ENCODE data around the gene RNF212. TPM values are rescaled to one million over a fixed set of nuclear protein-coding genes. Genes with fewer than 3 reads are reported as not detected.

Gene RNF212, protein sequence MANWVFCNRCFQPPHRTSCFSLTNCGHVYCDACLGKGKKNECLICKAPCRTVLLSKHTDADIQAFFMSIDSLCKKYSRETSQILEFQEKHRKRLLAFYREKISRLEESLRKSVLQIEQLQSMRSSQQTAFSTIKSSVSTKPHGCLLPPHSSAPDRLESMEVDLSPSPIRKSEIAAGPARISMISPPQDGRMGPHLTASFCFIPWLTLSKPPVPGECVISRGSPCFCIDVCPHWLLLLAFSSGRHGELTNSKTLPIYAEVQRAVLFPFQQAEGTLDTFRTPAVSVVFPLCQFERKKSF
- 10 to 100 TPM in 1 of 4 donors, 1 to 10 TPM in 3; 6.7 to 31.1 (median 8.6) TPM for total RNA-seq

DNA sequence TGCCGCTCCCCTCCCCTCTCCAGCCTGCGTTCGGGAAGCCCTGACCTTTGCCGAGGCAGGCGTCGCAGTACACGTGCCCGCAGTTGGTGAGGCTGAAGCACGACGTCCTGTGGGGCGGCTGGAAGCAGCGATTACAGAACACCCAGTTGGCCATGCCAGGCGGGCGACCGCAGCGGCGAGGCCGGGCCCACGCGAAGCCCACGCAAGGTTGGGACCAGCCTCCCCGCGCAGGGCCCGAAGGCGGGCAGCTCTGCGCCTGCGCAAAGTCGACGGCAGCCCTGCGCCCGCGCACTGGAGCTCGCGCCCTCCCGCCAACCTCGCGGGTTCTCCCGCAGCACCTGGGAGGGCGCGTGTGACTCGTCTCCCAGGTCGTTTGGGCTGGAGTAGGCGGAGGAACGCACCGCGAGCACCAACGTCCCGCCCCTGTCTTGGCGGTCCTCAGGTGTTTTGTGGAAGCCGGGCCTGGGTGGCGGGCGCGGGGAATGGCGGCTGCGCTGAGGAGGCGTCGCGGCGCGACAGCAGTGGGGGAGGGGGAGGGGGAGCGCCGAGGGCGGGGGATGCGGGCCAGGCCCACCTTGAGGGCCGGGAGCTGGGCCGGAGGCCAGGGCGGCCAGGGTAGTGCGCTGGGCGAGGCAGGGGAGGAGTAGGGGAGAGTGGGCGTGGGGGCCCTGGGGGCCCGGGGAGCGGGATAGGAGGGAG, at the start of gene RNF212:
Gene RNF212, minus strand, starts transcription at position 254 of the 699 bp plus-strand sequence. Its CDS starts 100 bp downstream, at position 154.
- intact Hi-C loops (cut with DNase I), result no loop called here
- WGBS, 2 donors, result no CpG with 5 or more reads among the region's 72 CpGs
- TF ChIP-seq, protein P1, sequence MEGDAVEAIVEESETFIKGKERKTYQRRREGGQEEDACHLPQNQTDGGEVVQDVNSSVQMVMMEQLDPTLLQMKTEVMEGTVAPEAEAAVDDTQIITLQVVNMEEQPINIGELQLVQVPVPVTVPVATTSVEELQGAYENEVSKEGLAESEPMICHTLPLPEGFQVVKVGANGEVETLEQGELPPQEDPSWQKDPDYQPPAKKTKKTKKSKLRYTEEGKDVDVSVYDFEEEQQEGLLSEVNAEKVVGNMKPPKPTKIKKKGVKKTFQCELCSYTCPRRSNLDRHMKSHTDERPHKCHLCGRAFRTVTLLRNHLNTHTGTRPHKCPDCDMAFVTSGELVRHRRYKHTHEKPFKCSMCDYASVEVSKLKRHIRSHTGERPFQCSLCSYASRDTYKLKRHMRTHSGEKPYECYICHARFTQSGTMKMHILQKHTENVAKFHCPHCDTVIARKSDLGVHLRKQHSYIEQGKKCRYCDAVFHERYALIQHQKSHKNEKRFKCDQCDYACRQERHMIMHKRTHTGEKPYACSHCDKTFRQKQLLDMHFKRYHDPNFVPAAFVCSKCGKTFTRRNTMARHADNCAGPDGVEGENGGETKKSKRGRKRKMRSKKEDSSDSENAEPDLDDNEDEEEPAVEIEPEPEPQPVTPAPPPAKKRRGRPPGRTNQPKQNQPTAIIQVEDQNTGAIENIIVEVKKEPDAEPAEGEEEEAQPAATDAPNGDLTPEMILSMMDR (IDR thresholded peaks at IDR 0.05), result no peak
- no peak for TF ChIP-seq POLR2A (IDR thresholded peaks at IDR 0.05)
- no peaks in the 10 kb centered on the region for H3K9me3 ChIP-seq
- peak within 1 kb of the TSS in 1 of 3 donors; percentile 49 for H3K27ac ChIP-seq
- H3K4me3 ChIP-seq (replicated peaks in 1 of 3), result peak within 1 kb of the TSS in 2 of 3 donors; percentile 11 to 31
- H3K4me1 ChIP-seq, result peaks cover 0 to 29% of the 10 kb centered on the region in 2 donors
- peak; percentile 44 to 48 for DNase-seq
- H3K27me3 ChIP-seq, result no peaks in the 10 kb centered on the region
- H3K36me3 ChIP-seq, result no peaks in the 10 kb centered on the region

DNA sequence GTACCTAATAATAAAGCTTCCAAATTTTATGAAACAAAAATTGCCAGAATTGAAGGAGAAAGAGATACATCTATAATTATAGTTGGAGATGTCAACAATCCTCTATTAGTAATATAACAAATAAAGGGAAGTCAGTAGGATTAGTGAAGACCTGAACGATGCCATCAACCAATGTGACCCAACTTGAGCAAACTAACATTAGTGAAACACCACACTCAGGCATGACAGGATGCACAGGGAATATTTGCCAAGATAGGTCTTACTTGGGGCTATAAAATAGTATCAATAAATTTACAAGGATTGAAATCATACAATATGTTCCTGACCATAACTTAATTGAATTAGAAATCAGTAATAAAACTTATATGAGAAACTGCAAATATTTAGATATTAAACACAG, 47.0 kb upstream of the RNF212 start:
- DNase-seq, result no peak
- TF ChIP-seq, protein P1 (IDR thresholded peaks at IDR 0.05), result no peak
- no peak for TF ChIP-seq POLR2A (IDR thresholded peaks at IDR 0.05)
- Histone ChIP-seq H3K4me3 (replicated peaks in 1 of 3) (no peak overlapping the region), H3K27ac (no peak overlapping the region), H3K36me3 (no peaks in the 10 kb centered on the region), H3K27me3 (no peaks in the 10 kb centered on the region), H3K9me3 (no peaks in the 10 kb centered on the region), H3K4me1 (peaks cover 0 to 5% of the 10 kb centered on the region in 2 donors)
- intact Hi-C loops (cut with DNase I), result loop anchor here (10.0 kb wide), 1 partner anchor 194 kb away; no protein-coding TSS in a partner anchor
- 69 to 78% methylated on average over 1 of the region's 1 CpG for WGBS, 2 donors

DNA sequence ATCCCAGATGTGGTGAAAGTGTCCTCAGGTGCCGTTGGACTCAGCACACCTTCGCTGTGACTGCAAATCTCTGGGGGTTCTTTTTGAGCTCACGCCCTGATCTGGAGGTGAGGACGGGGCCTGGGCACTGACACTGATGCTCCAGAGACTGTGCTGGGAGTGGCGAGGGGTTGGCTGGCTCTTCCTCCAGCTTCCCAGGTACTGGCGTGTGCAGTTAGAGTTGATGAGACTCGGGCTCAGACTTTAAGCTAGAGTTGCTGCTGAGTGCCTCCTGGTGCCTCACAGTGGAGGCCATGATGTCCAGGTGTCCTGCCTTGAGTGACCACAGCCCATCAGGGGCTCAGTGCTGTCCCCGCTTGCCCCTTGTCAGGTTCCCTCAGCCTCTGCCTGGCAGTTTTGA, 42.7 kb upstream of the RNF212 start:
- H3K4me3 ChIP-seq (replicated peaks in 1 of 3), result no peak overlapping the region
- H3K4me1 ChIP-seq, result peaks cover 9 to 14% of the 10 kb centered on the region in 2 donors
- H3K9me3 ChIP-seq, result no peaks in the 10 kb centered on the region
- 88 to 92% methylated on average over 8 of the region's 8 CpGs for WGBS, 2 donors
- DNase-seq, result no peak
- no peak for TF ChIP-seq POLR2A (IDR thresholded peaks at IDR 0.05)
- TF ChIP-seq, protein P1 (IDR thresholded peaks at IDR 0.05), result no peak
- H3K27ac ChIP-seq, result no peak overlapping the region
- no peaks in the 10 kb centered on the region for H3K27me3 ChIP-seq
- H3K36me3 ChIP-seq, result no peaks in the 10 kb centered on the region
- intact Hi-C loops (cut with DNase I), result no loop called here

DNA sequence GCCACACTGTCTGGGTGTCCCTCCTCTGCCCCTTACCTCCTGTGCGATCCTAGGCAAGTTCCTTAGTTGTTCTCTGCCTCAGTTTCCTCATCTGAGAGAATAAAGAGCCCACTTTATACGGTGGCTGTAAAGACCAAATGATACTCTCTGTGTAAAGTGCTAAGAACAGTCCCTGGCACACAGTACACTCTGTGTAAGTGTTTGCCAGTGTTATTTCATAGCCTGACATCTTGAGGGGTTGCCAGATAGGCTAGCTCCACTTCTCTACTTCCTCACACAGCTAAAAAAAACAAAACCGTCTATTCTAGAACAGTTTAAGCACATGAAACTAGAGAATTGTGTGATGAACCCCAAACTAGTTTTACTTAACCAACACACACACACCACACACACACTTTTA, 42.0 kb upstream of the RNF212 start:
- 36 to 45% methylated on average over 3 of the region's 3 CpGs for WGBS, 2 donors
- H3K9me3 ChIP-seq, result no peaks in the 10 kb centered on the region
- peak; percentile 41 to 56 for DNase-seq
- intact Hi-C loops (cut with DNase I), result no loop called here
- H3K4me1 ChIP-seq, result peaks cover 9 to 14% of the 10 kb centered on the region in 2 donors
- no peak overlapping the region for H3K27ac ChIP-seq
- no peaks in the 10 kb centered on the region for H3K27me3 ChIP-seq
- H3K4me3 ChIP-seq (replicated peaks in 1 of 3), result no peak overlapping the region
- H3K36me3 ChIP-seq, result no peaks in the 10 kb centered on the region
- TF ChIP-seq POLR2A (IDR thresholded peaks at IDR 0.05), result no peak
- TF ChIP-seq, protein P1 (IDR thresholded peaks at IDR 0.05), result no peak

All from thyroid gland (tissue), 4 donors.